ENCODE data around the gene GFOD2.

Gene GFOD2

GRCh38 chr16:67702130-67702529, 17.0 kb downstream of the GFOD2 start:
- peaks cover 9% of the 10 kb centered on the region; the same call in 1 of the 2 replicates for H3K36me3 ChIP-seq (ENCODE audit: insufficient read depth, low read length)
- no peak for TF ChIP-seq EZH2phosphoT487 (IDR thresholded peaks at IDR 0.05; ENCODE audit: borderline replicate concordance)
- TF ChIP-seq CTCF (conservative IDR thresholded peaks at IDR 0.05; ENCODE audit: low read length): no peak
- no peaks in the 10 kb centered on the region for H3K27me3 ChIP-seq (ENCODE audit: insufficient read depth, low read length, poor library complexity, severe bottlenecking)
- H3F3A ChIP-seq (ENCODE audit: low read depth): no peaks in the 10 kb centered on the region; the same call in 1 of the 2 replicates
- H3K9me3 ChIP-seq (ENCODE audit: insufficient read depth, low read depth, low read length): no peaks in the 10 kb centered on the region
- no peak overlapping the region for H2AFZ ChIP-seq (ENCODE audit: low read length)
- H3K4me2 ChIP-seq (ENCODE audit: low read depth, low read length, poor library complexity, severe bottlenecking): no peak overlapping the region
- no peak overlapping the region for H3K4me3 ChIP-seq (ENCODE audit: low read length, poor library complexity, severe bottlenecking)
- H3K9me2 ChIP-seq (replicated peaks; ENCODE audit: low read depth, low read length): no peaks in the 10 kb centered on the region
- peaks cover 7% of the 10 kb centered on the region for H3K4me1 ChIP-seq (ENCODE audit: insufficient read depth, low read length, poor library complexity, severe bottlenecking)
- no peak overlapping the region for H3K9ac ChIP-seq (ENCODE audit: low read depth, low read length, poor library complexity, severe bottlenecking)
- H4K20me1 ChIP-seq (ENCODE audit: insufficient read depth, low read length, poor library complexity, severe bottlenecking): peaks cover 5% of the 10 kb centered on the region
- H3K79me2 ChIP-seq (ENCODE audit: insufficient read depth, low read length): peaks cover 52% of the 10 kb centered on the region; the same call in 1 of the 2 replicates

GRCh38 chr16:67701420-67701819, 17.7 kb downstream of the GFOD2 start:
- Histone ChIP-seq H3K4me3 (ENCODE audit: low read length, poor library complexity, severe bottlenecking) (no peak overlapping the region), H3K9me2 (replicated peaks; ENCODE audit: low read depth, low read length) (no peaks in the 10 kb centered on the region), H2AFZ (ENCODE audit: low read length) (no peak overlapping the region), H4K20me1 (ENCODE audit: insufficient read depth, low read length, poor library complexity, severe bottlenecking) (peaks cover 4% of the 10 kb centered on the region), H3K9ac (ENCODE audit: low read depth, low read length, poor library complexity, severe bottlenecking) (no peak overlapping the region), H3K27me3 (ENCODE audit: insufficient read depth, low read length, poor library complexity, severe bottlenecking) (no peaks in the 10 kb centered on the region), H3K4me2 (ENCODE audit: low read depth, low read length, poor library complexity, severe bottlenecking) (no peak overlapping the region), H3K79me2 (ENCODE audit: insufficient read depth, low read length) (peaks cover 49% of the 10 kb centered on the region; the same call in 1 of the 2 replicates), H3K4me1 (ENCODE audit: insufficient read depth, low read length, poor library complexity, severe bottlenecking) (peaks cover 7% of the 10 kb centered on the region), H3K36me3 (ENCODE audit: insufficient read depth, low read length) (peaks cover 9% of the 10 kb centered on the region; the same call in 1 of the 2 replicates), H3F3A (ENCODE audit: low read depth) (no peaks in the 10 kb centered on the region; the same call in 1 of the 2 replicates), H3K9me3 (ENCODE audit: insufficient read depth, low read depth, low read length) (no peaks in the 10 kb centered on the region)
- TF ChIP-seq CTCF (conservative IDR thresholded peaks at IDR 0.05; ENCODE audit: low read length) (no peak), EZH2phosphoT487 (IDR thresholded peaks at IDR 0.05; ENCODE audit: borderline replicate concordance) (no peak)

GRCh38 chr16:67699265-67699664, 19.9 kb downstream of the GFOD2 start:
- no peak overlapping the region for H3K4me3 ChIP-seq (ENCODE audit: low read length, poor library complexity, severe bottlenecking)
- peaks cover 7% of the 10 kb centered on the region for H3K4me1 ChIP-seq (ENCODE audit: insufficient read depth, low read length, poor library complexity, severe bottlenecking)
- H3K79me2 ChIP-seq (ENCODE audit: insufficient read depth, low read length): peaks cover 48% of the 10 kb centered on the region
- H3K36me3 ChIP-seq (ENCODE audit: insufficient read depth, low read length): peaks cover 9% of the 10 kb centered on the region; the same call in 1 of the 2 replicates
- H3F3A ChIP-seq (ENCODE audit: low read depth): no peaks in the 10 kb centered on the region; the same call in 1 of the 2 replicates
- TF ChIP-seq CTCF (conservative IDR thresholded peaks at IDR 0.05; ENCODE audit: low read length): no peak
- TF ChIP-seq EZH2phosphoT487 (IDR thresholded peaks at IDR 0.05; ENCODE audit: borderline replicate concordance): no peak
- H3K9me2 ChIP-seq (replicated peaks; ENCODE audit: low read depth, low read length): no peaks in the 10 kb centered on the region
- H3K9me3 ChIP-seq (ENCODE audit: insufficient read depth, low read depth, low read length): no peaks in the 10 kb centered on the region
- no peak overlapping the region for H2AFZ ChIP-seq (ENCODE audit: low read length)
- peaks cover 4% of the 10 kb centered on the region for H4K20me1 ChIP-seq (ENCODE audit: insufficient read depth, low read length, poor library complexity, severe bottlenecking)
- no peak overlapping the region for H3K4me2 ChIP-seq (ENCODE audit: low read depth, low read length, poor library complexity, severe bottlenecking)
- H3K27me3 ChIP-seq (ENCODE audit: insufficient read depth, low read length, poor library complexity, severe bottlenecking): no peaks in the 10 kb centered on the region
- no peak overlapping the region for H3K9ac ChIP-seq (ENCODE audit: low read depth, low read length, poor library complexity, severe bottlenecking)

Data from Loucy (cell line).